ENCODE data around the gene CXADR. TPM values are rescaled to one million over a fixed set of nuclear protein-coding genes. Genes with fewer than 3 reads are reported as not detected.

The CXADR gene
- total and polyA plus RNA-seq, 9 of the 15 experiments (the other 6 are each of a cell fraction or from before 2014, with no cell fraction given), result 0.01 to 0.41 (median 0.14) TPM

DNA sequence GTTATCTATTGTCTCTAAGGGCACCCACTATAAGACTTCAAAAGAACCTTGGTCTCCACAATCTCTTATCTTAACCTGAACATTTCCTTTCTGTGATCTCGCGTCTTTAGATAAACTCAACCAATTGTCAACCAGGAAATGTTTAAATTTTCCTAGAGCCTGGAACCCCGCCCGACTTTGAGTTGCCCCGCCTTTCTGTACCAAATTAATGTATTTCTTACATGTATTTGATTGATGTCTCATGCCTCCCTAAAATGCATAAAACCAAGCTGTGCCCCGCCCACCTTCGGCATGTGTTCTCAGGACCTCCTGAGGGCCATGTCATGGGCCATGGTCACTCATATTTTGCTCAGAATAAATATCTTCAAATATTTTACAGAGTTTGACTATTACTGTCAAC lies 5.9 kb upstream of the CXADR start:
- POLR2A ChIA-PET, result no interaction called here
- no peak overlapping the region for H3K9ac ChIP-seq (ENCODE audit: insufficient read depth in 1 of 2, low read depth in 2 of 2, low read length in 2 of 2)
- no peak overlapping the region for H3K27ac ChIP-seq (ENCODE audit: extremely low read depth, low read depth, low read length)
- 2% methylated on average over 7 of the region's 7 CpGs for WGBS (ENCODE audit: insufficient coverage, low coverage, missing lambda C conversion rate)
- H3K4me2 ChIP-seq (ENCODE audit: insufficient read depth, low read length), result no peak overlapping the region
- no TSS peak for BruUV-seq (replicated peaks)
- no peaks in the 10 kb centered on the region for H3K9me3 ChIP-seq (replicated peaks; ENCODE audit: control insufficient read depth, insufficient read depth, low read depth, low read length)
- CTCF ChIA-PET (ENCODE audit: low intra/inter-chr PET ratio), result no interaction called here
- ATAC-seq (no peak), DNase-seq (ENCODE audit: extremely low read depth in 1 of 4, low spot score in 3 of 4) (no peak), FAIRE-seq (no peak)
- in situ Hi-C loops (cut with MboI), result no loop called here
- H3K4me1 ChIP-seq (replicated peaks in 1 of 2; ENCODE audit: control insufficient read depth in 2 of 2, insufficient read depth in 2 of 2, low read length in 2 of 2), result no peaks in the 10 kb centered on the region
- H2AFZ ChIP-seq (ENCODE audit: low read depth, low read length), result no peak overlapping the region
- H3K36me3 ChIP-seq (ENCODE audit: control insufficient read depth, insufficient read depth, low read length), result no peaks in the 10 kb centered on the region
- peaks cover 3 to 5% of the 10 kb centered on the region in 2 experiments; a peak in 3 of 5 replicates for H3K27me3 ChIP-seq (ENCODE audit: control insufficient read depth in 2 of 2, insufficient read depth in 2 of 2, low read length in 2 of 2)
- no peak overlapping the region for H3K4me3 ChIP-seq
- H3K79me2 ChIP-seq (ENCODE audit: control insufficient read depth, insufficient read depth, low read length), result no peaks in the 10 kb centered on the region
- H4K20me1 ChIP-seq (replicated peaks; ENCODE audit: control insufficient read depth, insufficient read depth, low read length), result no peaks in the 10 kb centered on the region
- intact Hi-C loops (cut with micrococcal nuclease), result no loop called here
- peaks cover 3% of the 10 kb centered on the region for H3K9me1 ChIP-seq (ENCODE audit: control insufficient read depth, insufficient read depth, low read length)
- no peak for TF ChIP-seq NONO (IDR thresholded peaks at IDR 0.05; ENCODE audit: low read depth in 2 of 2, low read length in 1 of 2)
- no peak for TF ChIP-seq CC2D1A (IDR thresholded peaks at IDR 0.05)
- TF ChIP-seq PREB (CRISPR knock-in tag; IDR thresholded peaks at IDR 0.05), result no peak
- TF ChIP-seq ZNF197 (CRISPR knock-in tag; IDR thresholded peaks at IDR 0.05; ENCODE audit: low read depth), result no peak
- no peak for TF ChIP-seq TCF15 (CRISPR knock-in tag; IDR thresholded peaks at IDR 0.05)
- no peak for TF ChIP-seq PHF20 (IDR thresholded peaks at IDR 0.05; ENCODE audit: partially characterized antibody)
- no peak for TF ChIP-seq TAF7 (tag; IDR thresholded peaks at IDR 0.05)
- TF ChIP-seq, protein P1, sequence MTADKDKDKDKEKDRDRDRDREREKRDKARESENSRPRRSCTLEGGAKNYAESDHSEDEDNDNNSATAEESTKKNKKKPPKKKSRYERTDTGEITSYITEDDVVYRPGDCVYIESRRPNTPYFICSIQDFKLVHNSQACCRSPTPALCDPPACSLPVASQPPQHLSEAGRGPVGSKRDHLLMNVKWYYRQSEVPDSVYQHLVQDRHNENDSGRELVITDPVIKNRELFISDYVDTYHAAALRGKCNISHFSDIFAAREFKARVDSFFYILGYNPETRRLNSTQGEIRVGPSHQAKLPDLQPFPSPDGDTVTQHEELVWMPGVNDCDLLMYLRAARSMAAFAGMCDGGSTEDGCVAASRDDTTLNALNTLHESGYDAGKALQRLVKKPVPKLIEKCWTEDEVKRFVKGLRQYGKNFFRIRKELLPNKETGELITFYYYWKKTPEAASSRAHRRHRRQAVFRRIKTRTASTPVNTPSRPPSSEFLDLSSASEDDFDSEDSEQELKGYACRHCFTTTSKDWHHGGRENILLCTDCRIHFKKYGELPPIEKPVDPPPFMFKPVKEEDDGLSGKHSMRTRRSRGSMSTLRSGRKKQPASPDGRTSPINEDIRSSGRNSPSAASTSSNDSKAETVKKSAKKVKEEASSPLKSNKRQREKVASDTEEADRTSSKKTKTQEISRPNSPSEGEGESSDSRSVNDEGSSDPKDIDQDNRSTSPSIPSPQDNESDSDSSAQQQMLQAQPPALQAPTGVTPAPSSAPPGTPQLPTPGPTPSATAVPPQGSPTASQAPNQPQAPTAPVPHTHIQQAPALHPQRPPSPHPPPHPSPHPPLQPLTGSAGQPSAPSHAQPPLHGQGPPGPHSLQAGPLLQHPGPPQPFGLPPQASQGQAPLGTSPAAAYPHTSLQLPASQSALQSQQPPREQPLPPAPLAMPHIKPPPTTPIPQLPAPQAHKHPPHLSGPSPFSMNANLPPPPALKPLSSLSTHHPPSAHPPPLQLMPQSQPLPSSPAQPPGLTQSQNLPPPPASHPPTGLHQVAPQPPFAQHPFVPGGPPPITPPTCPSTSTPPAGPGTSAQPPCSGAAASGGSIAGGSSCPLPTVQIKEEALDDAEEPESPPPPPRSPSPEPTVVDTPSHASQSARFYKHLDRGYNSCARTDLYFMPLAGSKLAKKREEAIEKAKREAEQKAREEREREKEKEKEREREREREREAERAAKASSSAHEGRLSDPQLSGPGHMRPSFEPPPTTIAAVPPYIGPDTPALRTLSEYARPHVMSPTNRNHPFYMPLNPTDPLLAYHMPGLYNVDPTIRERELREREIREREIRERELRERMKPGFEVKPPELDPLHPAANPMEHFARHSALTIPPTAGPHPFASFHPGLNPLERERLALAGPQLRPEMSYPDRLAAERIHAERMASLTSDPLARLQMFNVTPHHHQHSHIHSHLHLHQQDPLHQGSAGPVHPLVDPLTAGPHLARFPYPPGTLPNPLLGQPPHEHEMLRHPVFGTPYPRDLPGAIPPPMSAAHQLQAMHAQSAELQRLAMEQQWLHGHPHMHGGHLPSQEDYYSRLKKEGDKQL (CRISPR knock-in tag; IDR thresholded peaks at IDR 0.05; ENCODE audit: borderline replicate concordance), result no peak
- TF ChIP-seq ESRRB (CRISPR knock-in tag; IDR thresholded peaks at IDR 0.05; ENCODE audit: borderline replicate concordance), result no peak
- TF ChIP-seq, protein P2, sequence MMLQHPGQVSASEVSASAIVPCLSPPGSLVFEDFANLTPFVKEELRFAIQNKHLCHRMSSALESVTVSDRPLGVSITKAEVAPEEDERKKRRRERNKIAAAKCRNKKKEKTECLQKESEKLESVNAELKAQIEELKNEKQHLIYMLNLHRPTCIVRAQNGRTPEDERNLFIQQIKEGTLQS (IDR thresholded peaks at IDR 0.05), result no peak
- TF ChIP-seq, protein P2 (CRISPR knock-in tag; conservative IDR thresholded peaks at IDR 0.05), result no peak
- no peak for TF ChIP-seq DIDO1 (tag; IDR thresholded peaks at IDR 0.05; ENCODE audit: low read depth)
- no peak for TF ChIP-seq ZNF347 (CRISPR knock-in tag; IDR thresholded peaks at IDR 0.05; ENCODE audit: low read depth)
- TF ChIP-seq STAT5B (CRISPR knock-in tag; IDR thresholded peaks at IDR 0.05), result no peak
- TF ChIP-seq CEBPG (CRISPR knock-in tag; IDR thresholded peaks at IDR 0.05), result no peak
- no peak for TF ChIP-seq CEBPG (tag; conservative IDR thresholded peaks at IDR 0.05 in 1 of 2, IDR thresholded peaks at IDR 0.05 in 1 of 2)

All from K562 (cell line).